HepG2 (cell line): ENCODE data around the gene UBAP1. TPM values are rescaled to one million over a fixed set of nuclear protein-coding genes. Genes with fewer than 3 reads are reported as not detected.
"Not testable (repeated sequence)": the region's sequence is repeated elsewhere in the genome, so short reads cannot be mapped to it uniquely, and the experiment has no call there.

Source experiments
- ARID3A ChIP-seq: IDR thresholded peaks from 2 replicates; pipeline ENCODE4 v1.6.1; 2012; ENCODE audit warnings: low read depth, low read length, improper control_type of control experiment
- BCL6 ChIP-seq: IDR thresholded peaks from 2 replicates; pipeline ENCODE4 v1.6.1; 2016; ENCODE audit warnings: missing genetic modification reagents, missing compliant biosample characterization
- ERF ChIP-seq: IDR thresholded peaks from 2 replicates; pipeline ENCODE4 v1.6.1; 2018; ENCODE audit warnings: missing biosample characterization, missing genetic modification reagents
- LCORL ChIP-seq, 2 experiments: fragments of 450-650 bp in 1 of 2; sonication (generic) in 1 of 2; formaldehyde crosslinking in 1 of 2; IDR thresholded peaks; 2 replicates each; pipeline versions ENCODE4 v1.5.0 to v1.6.1; 2017 to 2020; ENCODE audit warnings: antibody characterized with exemption in 1 of 2, missing genetic modification reagents in 1 of 2
- MLX ChIP-seq: IDR thresholded peaks from 2 replicates; pipeline ENCODE4 v1.6.1; 2016
- NFIC ChIP-seq: IDR thresholded peaks from 2 replicates; pipeline ENCODE4 v1.6.1; 2012; ENCODE audit warnings: mild to moderate bottlenecking, low read length, inconsistent platforms
- POGZ ChIP-seq: sonication (generic); formaldehyde crosslinking; IDR thresholded peaks from 2 replicates; pipeline ENCODE4 v1.4.0; 2020; ENCODE audit warnings: mild to moderate bottlenecking, missing genetic modification reagents
- RFXAP ChIP-seq: sonication (generic); formaldehyde crosslinking; IDR thresholded peaks from 2 replicates; pipeline ENCODE4 v1.4.0; 2020; ENCODE audit warnings: missing genetic modification reagents, borderline replicate concordance
- SIX1 ChIP-seq: sonication (generic); formaldehyde crosslinking; IDR thresholded peaks from 2 replicates; pipeline ENCODE4 v1.4.0; 2020; ENCODE audit warnings: missing genetic modification reagents, borderline replicate concordance
- SIX4 ChIP-seq: sonication (generic); formaldehyde crosslinking; IDR thresholded peaks from 2 replicates; pipeline ENCODE4 v1.4.0; 2020; ENCODE audit warnings: missing genetic modification reagents
- SKI ChIP-seq: fragments of 450-650 bp; IDR thresholded peaks from one replicate; pipeline ENCODE4 v1.6.1; 2018; ENCODE audit warnings: mild to moderate bottlenecking; ENCODE audit not compliant: partially characterized antibody
- ZBED4 ChIP-seq: sonication (generic); formaldehyde crosslinking; IDR thresholded peaks from 2 replicates; pipeline ENCODE4 v1.4.0; 2020; ENCODE audit warnings: missing genetic modification reagents, borderline replicate concordance
- ZNF143 ChIP-seq: sonication (generic); formaldehyde crosslinking; IDR thresholded peaks from 2 replicates; pipeline ENCODE4 v1.4.0; 2020; ENCODE audit warnings: missing genetic modification reagents
- polyA plus RNA-seq, 8 experiments: library from polyadenylated mRNA; depleted of rRNA in 3 of 8; stranded (reverse) in 7 of 8; unstranded in 1 of 8; fragments of >200 nt; fragmentation: Illumina TruSeq in 4 of 8; extraction: Trizol in 4 of 8; gene quantifications; 2 replicates each; pipeline versions ENCODE4 v1.2.1 to v1.2.3, GENCODE V29; 2011 to 2016; ENCODE audit warnings: low read depth in 4 of 8, missing spikeins in 1 of 8, mixed read lengths in 1 of 8; ENCODE audit not compliant: insufficient read depth in 1 of 8
- total RNA-seq, 5 experiments: library from RNA; depleted of rRNA; stranded (reverse); fragments of >200 nt; fragmentation: Illumina TruSeq; extraction: Trizol; gene quantifications; 2 replicates each; pipeline ENCODE4 v1.2.3, GENCODE V29; 2016; ENCODE audit warnings: low read depth in 1 of 5

Gene UBAP1
- total and polyA plus RNA-seq, 2 of the 13 experiments (the other 11 are each of a cell fraction or from before 2014, with no cell fraction given), result 19.5 to 40.5 TPM

GRCh38 chr9:34226144-34226760, 47.4 kb downstream of the UBAP1 start (continued):
- TF ChIP-seq ZNF143 (peak; percentile 53; the same call in 1 of the 2 replicates), LCORL (CRISPR knock-in tag; IDR thresholded peaks at IDR 0.05) (peak; percentile 87), ERF (CRISPR knock-in tag) (peak; percentile 51; the same call in 1 of the 2 replicates), ARID3A (peak; percentile 67), POGZ (CRISPR knock-in tag) (peak; percentile 87; the same call in 1 of the 2 replicates), NFIC (0 out of 2 replicates have a peak, but pooled peaks have one; percentile 30), ZBED4 (CRISPR knock-in tag) (0 out of 2 replicates have a peak, but pooled peaks have one; percentile 34), MLX (CRISPR knock-in tag) (peak; percentile 34; the same call in 1 of the 2 replicates), SKI (peak; percentile 84), SIX1 (CRISPR knock-in tag) (peak; percentile 56; the same call in 1 of the 2 replicates), BCL6 (peak; percentile 69), SIX4 (CRISPR knock-in tag) (0 out of 2 replicates have a peak, but pooled peaks have one; percentile 18), RFXAP (CRISPR knock-in tag) (0 out of 2 replicates have a peak, but pooled peaks have one; percentile 69)
- TF ChIP-seq LCORL (IDR thresholded peaks at IDR 0.05), result not testable (repeated sequence)
- TF ChIP-seq, all 625 proteins: peak for 153; not testable (repeated sequence) for 472
